22Rv1 (cell line): ENCODE data around the gene ARPC2.

Experiments
- H3K27ac ChIP-seq: fragments of 450-650 bp; 2 replicates; pipeline ENCODE4 v1.5.1; 2017
- ZFX ChIP-seq: fragments of 450-650 bp; IDR thresholded peaks from 2 replicates; pipeline ENCODE4 v1.6.1; 2017; ENCODE audit warnings: antibody characterized with exemption, borderline replicate concordance
- TF ChIP-seq, protein P1 (sequence below): fragments of 450-650 bp; IDR thresholded peaks from 2 replicates; pipeline ENCODE4 v1.5.1; 2017; ENCODE audit warnings: mild to moderate bottlenecking

The ARPC2 gene

DNA sequence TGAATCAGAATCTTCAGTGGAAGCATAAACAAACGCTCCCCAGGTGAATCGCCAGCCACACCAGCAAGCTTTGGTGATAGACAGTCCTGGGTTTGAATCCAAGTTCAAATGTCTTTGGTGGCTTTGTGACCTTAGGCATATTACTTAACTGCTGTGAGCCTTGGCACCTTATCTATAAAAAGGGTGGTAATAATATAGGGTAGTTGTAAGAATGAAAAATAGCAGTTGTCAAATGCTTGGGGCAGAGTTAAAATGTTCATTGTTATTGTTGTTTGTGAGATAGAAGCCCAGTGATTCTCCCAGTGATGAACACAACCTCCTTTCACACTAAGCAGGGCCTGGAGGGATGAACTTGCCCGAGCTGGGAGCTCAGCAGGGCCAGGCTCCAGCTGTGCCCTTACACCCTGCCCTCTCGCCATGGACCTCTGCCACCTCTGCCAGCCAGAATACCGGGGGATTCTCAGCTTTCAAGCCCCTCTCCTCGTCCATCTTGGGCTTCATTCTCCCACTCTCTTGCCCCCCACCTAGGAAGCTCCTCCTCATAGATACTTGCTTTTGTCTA, 81.4 kb downstream of the ARPC2 start:
- no peak for TF ChIP-seq ZFX
- TF ChIP-seq, protein P1, sequence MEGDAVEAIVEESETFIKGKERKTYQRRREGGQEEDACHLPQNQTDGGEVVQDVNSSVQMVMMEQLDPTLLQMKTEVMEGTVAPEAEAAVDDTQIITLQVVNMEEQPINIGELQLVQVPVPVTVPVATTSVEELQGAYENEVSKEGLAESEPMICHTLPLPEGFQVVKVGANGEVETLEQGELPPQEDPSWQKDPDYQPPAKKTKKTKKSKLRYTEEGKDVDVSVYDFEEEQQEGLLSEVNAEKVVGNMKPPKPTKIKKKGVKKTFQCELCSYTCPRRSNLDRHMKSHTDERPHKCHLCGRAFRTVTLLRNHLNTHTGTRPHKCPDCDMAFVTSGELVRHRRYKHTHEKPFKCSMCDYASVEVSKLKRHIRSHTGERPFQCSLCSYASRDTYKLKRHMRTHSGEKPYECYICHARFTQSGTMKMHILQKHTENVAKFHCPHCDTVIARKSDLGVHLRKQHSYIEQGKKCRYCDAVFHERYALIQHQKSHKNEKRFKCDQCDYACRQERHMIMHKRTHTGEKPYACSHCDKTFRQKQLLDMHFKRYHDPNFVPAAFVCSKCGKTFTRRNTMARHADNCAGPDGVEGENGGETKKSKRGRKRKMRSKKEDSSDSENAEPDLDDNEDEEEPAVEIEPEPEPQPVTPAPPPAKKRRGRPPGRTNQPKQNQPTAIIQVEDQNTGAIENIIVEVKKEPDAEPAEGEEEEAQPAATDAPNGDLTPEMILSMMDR: no peak

DNA sequence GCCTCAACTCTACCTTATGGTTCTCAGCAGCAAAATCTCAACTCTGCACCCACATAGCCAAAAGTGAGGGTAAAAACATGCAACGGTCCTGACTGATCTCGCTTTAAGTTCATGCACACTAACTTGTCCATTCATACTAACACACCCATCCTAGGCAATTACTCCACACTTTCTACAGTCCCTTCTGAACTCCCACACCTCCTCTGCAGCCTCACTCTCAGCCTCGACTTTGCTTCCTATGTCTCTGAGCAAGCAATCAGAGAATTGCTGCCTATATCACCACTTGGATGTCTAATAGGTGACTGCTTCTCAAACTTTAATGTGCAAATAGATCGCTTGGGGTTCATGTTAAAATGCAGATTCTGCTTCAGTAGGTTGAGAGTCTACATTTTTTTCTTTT, 83.2 kb downstream of the ARPC2 start:
- H3K27ac ChIP-seq: no peak overlapping the region
- TF ChIP-seq, protein P1: no peak
- no peak for TF ChIP-seq ZFX

More for the DNA sequence above, 81.4 kb downstream of the ARPC2 start:
- peak overlapping the region; percentile 94 for H3K27ac ChIP-seq

- no peak for TF ChIP-seq ZFX
- TF ChIP-seq, protein P1: peak; percentile 95
- peak overlapping the region; percentile 41 for H3K27ac ChIP-seq
Observed at GRCh38 chr2:218301176-218301819, 84.3 kb downstream of the ARPC2 start.
